DMS153 treated with DMSO at 0.1 percent for 48 hours (cell line): Measurements from ENCODE around the gene FJX1.
"Not testable (repeated sequence)": the region's sequence is repeated elsewhere in the genome, so short reads cannot be mapped to it uniquely, and the experiment has no call there.

ENCODE experiments used
- DNase-seq: peaks from one replicate; lab custom pipeline; 2025; ENCODE audit not compliant: unreplicated experiment; lab: John Stamatoyannopoulos, UW

FJX1 gene

DNA sequence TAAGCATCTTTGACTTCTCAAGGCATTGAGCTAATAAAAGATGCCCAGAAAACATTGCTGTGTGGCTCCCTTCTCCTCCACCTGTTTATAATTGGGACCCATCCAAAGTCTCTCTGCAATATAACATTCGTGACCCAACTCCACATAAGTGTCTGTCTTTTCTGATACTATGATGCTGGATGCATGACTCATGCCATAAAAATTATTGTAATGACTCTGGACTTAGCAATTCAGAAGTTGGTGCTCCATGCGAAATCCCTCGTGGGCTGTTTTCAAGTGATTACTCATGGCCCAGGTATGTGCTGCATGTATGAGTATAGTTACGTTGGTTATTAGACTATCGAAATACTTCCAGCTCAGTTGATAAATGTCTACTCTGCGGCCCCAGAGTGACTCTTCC, 11.7 kb downstream of the FJX1 start:
- no peak for DNase-seq

DNA sequence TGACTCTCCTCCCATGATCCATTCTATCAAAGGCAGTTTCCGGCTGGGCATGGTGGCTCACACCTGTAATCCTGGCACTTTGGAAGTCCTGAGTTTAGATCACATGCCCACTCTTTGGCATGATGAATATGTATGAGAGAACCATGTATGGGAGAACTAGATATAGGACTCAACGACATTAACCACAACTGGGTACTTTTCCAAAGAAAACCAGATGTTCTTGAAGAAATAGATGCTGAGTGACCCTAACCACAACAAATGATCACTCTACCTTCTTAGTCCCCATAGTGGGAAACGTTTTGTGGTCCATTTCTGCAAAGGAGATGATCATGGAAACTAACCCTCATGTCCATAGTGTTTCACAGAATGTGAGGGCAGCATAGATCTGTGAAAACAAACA, 13.6 kb downstream of the FJX1 start:
- no peak for DNase-seq

DNA sequence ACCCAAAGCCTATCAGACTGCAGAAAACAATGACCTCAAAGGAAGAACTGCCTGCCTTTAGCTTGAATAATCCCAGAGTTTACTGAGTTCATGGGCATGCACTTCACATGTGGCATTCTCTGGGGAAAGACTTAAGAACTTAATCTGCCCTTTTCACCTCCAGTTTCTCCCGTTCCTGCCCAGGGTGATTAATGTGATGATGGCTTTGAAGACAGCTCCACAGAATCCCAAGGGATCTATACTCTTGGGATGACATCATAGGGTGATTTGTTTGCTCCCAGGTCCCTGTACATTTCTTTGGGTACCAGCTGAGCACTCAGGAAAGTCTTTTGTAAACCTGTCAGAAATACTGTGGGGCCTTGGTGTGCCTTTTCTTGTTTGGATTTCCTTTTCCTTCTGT, 14.0 kb downstream of the FJX1 start:
- no peak for DNase-seq

DNA sequence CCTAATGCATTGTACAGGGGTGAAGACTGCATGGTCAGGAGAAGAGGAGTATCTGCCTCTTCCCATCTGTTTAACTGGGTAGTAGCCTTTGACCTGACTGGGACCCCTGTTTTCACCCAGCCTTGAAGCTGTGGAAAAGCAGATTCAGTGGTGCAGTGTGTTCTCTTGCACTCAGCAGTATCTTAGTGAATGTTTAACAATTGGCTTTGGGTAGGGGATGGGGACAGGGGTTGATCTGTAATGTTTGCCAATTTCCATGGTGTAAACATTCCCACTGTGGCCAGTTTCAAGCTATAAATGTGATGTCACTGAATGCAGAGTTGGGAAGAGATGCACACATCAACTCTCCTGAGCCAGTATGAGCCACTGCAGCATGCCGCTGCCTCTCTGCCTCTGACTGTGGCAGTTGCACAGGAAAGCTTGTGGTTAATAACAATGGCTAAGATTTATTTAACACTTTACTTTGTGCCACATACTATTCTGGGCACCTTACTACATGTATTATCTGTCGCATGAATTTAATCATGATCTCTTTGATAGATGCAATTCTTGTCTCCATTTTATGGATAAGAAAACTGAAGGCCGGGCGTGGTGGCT, 15.7 kb downstream of the FJX1 start:
- DNase-seq = no peak

DNA sequence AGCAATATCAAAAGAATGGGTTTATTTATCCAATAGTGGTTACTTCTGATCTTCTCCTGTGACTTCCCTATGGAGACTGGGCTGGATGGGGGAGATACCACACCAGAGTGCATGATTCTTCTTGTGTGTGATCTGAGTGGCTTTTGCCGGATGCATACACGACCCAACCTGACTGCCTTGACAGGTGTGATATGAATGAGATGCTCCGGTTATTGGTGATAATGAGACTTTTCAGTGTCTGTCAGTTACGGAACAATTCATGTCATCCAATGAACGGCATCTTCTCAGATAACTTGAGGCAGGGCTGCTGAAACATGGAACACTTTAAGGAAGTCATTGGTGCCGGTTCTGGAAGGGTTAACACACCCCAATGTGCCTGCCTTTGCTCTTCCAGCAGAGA, 17.7 kb downstream of the FJX1 start:
- no peak for DNase-seq

DNA sequence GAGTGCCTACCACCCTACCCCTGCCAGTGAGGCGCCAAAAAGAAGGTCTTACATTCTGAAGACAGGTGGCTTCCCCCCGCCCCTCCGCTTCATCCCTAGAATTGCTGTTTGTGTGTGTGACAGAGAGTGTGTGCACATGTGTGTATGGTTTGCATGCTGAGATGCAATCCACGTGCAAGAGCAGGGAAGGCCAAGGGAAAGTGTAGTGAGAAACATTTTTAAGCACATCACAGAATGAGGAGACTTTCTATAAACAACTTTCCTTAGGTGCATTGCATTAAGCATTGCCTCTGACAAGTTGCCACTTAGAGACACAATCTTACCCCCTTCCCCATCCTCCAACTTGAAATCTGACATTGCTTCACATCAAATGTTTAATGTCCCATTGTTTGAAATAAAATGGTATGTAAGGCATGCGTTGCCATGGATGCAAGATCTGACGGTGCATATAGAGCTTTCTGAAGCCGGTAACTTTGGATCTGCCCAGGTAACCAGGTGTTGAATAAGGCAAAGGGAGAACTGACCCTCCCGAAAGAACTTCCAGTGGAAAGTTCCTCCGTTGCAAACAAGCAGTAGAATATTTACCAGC, 21.4 kb downstream of the FJX1 start:
- DNase-seq = no peak

DNA sequence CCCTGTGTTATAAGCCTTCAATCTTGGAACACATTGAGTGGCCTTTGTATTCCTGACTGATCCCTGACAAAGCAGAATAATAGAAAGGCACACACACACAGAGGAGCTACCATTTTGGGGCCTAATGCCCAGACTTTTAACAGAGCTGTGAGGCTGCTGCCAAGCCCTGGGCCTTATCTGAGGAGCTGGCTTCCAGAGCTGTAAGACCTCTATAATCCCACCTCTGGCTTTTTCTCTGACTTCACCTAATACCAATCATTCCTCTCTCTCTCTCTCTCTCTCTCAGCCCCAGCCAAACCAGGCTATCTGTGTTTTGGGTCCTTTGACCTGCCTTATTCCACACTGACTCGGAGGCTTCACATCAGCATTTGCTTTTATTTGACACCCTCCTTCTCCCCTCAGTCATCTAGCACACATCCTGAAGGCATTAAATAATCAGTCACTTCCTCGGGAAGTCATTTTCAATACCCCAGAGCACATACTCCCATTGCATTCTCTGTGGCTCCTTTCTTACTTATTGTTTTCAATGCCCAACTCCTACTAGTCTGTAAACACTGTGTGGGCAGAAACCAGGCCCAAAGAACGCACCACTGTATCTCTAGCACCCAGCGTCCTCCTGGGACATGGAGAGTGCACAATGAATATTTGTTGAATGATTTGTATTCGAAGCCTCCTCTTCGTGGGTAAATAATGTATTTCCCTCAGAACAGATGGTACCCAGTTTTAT, 23.1 kb downstream of the FJX1 start:
- DNase-seq = peak; percentile 26

DNA sequence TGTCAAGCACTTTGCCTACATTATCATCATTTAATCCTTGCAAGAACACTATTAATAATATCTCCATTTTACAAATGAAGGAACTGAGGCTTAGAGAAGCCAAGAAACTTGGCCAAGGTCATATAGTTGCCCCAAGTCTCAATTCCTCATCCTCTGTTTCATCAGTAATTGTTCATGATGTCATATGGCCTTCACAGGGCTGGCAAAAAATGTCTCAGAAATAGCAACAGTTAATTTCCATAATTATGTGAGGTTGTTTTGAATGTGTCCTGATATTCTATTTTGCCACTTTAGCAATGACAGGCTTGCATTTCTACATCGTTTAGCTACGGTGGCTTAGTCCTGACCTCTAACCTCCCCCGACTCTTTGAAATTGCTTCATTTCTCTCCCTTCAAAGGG, 23.7 kb downstream of the FJX1 start:
- no peak for DNase-seq

DNA sequence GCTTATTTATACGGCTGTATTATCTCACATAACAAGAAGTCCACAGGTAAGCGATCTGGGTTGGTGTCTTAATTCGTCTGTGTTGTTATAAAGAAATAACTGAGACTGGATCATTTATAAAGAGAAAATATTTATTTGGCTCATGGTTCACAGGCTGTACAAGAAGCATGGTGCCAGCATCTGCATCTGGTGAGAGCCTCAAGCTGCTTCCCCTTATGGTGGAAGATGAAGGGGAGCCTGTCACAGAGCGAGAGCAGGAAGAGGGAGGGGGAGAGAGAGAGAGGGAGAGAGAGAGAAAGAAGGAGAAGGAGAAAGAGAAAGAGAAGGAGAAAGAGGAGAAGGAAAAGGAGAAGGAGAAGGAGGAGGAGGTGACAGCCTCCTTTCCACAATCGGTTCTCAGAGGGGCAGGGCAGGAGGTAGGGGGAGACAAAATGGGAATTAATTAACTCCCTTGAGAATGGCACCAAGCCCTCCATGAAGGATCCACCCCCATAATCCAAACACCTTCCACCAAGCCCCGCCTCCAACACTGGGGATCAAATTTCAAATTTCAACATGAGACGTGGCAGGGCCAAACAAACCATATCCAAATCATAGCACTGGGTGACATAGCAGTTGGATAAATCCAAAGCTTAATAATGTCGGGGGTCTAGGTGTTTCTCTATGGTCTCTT, 29.3 kb downstream of the FJX1 start:
- no peak for DNase-seq

DNA sequence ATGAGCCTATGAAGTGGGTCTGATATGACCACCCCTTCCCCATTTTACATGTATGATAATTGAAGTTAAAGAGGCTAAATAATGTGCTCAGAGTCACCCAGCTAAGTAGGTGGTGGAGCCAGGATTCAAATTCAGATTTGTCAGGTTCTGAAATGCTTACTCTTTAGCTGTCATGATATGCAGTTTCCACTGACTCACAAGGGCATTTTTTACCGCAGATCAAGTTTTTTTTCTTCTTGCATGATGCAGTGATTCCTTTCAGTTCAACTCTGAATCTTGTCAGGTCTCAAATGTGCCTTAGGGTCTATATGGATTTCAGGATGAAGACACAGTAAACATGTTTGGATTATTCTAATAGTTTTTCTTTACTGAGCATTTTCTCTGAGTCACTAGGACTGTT, 31.7 kb downstream of the FJX1 start:
- DNase-seq = no peak

DNA sequence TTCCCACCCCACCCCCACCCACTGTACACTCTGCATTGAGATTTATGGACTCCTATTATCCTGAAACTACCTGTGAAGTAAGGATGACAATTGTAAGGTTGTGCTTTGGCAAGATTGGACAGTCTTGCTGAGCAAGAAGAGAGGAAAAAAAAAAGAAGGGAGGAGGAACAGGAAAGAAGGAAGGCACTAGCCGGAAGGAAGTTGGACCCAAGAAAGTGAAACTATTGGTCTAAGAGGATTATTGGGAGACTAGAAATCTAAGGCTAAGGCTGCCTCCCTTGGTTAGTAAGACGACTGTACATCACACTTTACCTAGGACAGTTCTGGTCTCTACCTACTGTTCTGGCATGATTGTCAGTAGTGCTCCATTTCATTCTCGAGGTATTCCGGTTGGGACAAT, 32.2 kb downstream of the FJX1 start:
- no peak for DNase-seq

DNA sequence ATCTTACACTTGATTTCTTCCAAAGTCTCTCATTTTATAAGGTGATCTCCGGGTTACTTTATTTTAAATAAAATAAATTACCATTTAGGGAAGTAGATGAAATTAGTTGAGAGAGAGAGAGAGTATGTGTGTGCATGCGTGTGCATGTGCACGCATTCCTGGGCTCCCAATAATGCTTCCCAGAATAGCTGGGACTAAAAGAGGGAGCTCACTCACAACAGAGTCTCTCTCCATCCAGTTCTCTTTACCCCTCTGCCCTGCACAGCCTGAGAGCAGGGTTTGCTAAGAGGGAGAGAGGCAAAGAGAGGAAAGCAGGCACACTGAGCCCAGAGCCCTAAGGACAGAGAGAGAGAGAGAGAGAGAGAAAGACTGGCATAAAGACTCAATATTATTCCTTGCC, 33.0 kb downstream of the FJX1 start:
- DNase-seq = no peak

DNA sequence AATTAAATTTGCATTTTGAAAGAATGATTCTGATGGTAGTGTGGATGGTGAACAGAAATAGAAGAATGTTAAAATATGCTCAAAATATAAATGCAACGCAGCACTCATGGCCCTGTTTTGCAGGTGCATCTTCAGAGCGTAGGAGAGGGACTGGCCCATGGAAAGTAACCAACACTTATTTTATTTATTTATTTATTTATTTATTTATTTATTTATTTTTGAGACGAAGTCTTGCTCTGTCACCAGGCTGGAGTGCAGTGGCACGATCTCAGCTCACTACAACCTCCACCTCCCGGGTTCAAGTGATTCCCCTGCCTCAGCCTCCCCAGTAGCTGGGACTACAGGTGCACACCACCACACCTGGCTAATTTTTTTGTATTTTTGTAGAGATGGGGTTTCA, 34.5 kb downstream of the FJX1 start:
- not testable (repeated sequence) for DNase-seq

DNA sequence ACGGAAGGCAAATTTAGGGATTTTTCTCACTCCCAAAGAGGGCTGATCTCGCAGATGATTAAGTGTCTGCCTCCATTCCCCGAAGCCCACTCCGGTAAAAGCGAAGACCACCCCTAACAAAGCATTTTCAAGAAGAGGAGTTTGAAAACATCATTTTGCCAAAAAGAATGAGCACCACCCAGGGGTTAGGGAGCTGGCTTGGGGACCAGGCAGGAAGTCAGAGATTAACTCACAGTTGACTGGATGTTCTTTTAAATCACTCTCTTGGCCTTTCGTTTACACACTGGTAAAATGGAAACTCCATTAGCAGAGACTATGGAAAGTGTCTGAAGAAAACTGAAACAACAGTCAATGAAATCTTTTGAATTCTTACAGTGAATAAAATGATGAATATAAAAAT, 36.5 kb downstream of the FJX1 start:
- no peak for DNase-seq

DNA sequence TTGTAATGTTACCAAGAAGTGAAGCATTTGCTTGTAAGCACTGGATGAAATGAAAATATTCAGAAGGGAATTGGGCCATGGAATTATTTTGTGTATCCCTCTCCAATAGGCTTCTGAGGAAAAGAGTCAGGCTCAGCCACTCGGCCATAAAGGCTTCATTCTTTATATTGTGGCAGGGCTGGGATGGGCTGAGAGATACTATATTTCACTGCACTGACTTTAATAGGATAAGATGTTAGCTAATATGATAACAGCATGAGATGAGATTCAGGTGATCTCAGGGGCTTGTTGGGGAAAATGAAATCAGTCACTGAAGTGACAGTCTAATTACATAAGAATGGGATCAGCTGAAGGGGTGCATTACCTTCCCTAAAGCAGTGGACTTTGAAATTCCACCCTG, 37.0 kb downstream of the FJX1 start:
- DNase-seq = no peak

DNA sequence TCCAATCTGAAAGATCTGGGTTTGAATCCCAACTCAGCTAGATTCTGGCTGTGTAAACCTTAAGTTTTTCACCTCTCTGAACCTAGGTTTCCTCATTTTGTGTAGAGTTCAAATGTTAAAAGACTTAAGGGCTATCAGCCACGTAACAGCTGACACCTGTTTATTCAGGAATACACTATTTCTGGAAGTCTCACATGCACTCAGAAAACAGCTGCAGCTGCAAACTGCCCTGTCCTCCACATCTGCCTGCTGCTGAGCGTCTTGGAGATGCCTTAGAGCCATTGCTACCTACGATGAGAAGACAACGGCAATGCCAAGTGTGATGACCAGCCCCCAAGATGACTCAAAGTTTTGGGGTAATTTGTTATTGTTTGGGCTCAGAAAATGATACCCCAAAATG, 37.6 kb downstream of the FJX1 start:
- no peak for DNase-seq

DNA sequence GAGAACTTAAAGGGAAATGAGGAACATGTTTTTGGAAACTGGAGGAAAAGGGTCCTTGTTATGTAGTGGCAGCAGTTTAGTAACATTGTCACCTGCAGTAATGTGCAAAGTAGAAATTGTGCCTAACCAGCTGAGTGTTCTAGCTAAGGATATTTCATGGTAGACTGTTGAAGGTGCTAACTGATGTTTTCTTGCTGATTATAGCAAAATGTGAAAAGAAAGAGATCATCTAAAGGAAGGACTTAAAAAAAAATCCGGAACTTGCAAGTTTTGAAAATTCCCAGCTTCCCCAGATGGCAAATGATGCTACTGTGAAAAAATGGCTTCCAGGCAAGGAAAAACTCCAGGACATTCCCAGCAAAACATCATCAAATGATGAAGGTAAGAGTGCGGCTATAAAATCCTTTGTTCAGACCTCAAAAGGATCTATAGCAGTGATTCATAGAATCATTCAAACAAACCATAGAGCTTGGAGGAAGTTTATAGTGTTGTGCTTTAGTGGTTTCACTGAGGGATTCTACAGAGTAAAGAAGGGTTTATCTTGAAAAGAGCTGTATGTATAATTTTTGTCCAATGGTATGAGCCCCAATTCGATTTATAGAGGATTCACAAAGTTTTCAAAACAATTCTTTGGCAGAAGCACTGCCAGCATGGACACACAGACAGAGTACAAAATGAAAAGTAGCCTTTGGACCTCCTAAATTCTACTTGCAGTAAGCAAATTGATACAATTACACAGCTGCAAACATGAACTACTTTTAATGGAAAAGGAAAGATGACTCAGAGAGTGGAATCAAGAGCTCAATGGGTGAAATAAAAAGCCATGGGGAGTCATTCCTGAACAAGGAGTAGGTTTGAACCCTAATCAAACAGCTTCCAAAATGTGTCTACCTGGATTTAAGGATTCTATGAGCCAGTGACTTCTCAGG, 40.0 kb downstream of the FJX1 start:
- DNase-seq = no peak

DNA sequence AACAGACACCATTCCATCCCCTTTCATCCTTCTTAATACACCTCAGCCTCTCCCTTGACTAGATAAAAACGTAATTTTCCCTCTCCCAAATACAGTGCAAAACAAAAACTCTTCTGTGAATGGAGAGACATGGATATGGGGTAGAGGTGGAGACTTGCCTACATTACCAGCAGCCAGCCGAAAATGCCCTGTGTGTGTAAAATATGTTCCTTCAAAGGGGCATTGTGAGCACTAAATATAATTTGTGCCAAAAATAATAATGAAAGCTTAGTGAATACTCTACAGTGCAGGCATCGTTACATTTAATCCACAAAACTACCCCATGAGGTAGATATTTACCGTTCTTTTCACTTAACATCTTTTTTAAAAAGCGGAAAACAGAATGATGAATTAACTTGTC, 43.3 kb downstream of the FJX1 start:
- no peak for DNase-seq

DNA sequence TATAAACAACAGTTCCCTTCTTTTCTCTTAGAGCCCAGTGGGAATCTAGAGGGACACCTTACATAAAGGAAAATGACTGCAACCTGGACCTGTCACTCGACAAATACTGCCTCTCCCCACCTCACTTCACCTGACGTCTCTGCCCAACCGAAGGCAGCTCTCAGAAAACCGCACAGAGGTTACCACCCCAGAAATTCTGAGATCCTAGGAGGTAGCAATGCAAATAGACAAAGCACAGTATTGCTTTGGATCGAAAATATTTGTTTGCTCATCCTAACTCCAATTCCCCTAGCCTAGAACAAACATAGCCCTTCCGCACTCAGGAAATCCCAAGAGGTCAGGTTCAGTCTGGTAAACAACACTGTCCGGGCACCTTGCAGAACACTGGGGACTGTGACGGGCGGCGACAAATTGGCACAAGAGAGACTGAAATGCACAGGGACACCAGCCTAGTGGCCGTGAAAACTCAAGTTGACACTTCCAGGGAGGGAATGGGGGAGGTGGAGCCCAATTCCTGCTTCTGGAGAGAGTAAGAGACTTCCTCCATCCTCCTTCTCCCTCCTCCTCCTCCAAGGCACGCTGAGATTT, 43.9 kb downstream of the FJX1 start:
- peak; percentile 72 for DNase-seq

DNA sequence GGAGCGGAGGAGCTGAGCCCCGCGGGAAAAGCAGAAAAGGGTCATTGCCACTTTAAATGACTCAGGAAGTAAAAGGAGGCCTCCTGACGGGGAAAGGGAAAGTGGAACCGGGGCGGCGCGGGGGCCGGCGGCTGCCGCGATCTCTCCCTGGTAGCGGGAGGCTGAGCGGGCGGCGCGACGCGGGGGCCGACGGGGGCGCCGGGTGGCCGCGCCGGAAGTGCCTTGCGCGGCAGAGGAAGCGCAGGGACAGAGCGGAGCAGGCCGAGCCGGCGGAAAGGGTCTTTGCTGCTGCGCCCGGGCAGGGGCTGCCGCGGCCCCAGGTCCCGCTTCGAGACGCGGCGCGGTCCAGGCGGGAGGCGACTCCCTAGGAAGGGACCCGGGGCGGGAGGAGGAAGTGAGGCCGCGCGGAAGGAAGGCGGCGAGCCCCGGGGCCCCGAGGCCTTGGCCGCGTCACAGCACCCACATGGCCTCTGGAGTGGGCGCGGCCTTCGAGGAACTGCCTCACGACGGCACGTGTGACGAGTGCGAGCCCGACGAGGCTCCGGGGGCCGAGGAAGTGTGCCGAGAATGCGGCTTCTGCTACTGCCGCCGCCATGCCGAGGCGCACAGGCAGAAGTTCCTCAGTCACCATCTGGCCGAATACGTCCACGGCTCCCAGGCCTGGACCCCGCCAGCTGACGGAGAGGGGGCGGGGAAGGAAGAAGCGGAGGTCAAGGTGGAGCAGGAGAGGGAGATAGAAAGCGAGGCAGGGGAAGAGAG, 44.6 kb downstream of the FJX1 start, which contains the start of gene TRIM44:
Gene TRIM44, plus strand, starts transcription at position 127 of the 759 bp plus-strand sequence. Its CDS starts 337 bp downstream, at position 464.
- DNase-seq = peak; percentile 71
